ENCODE results near the gene KLHL22. TPM values are rescaled to one million over a fixed set of nuclear protein-coding genes. Genes with fewer than 3 reads are reported as not detected.

KLHL22 gene
- total and polyA plus RNA-seq, 4 donors: 2.0 to 20.3 (median 8.7) TPM

DNA sequence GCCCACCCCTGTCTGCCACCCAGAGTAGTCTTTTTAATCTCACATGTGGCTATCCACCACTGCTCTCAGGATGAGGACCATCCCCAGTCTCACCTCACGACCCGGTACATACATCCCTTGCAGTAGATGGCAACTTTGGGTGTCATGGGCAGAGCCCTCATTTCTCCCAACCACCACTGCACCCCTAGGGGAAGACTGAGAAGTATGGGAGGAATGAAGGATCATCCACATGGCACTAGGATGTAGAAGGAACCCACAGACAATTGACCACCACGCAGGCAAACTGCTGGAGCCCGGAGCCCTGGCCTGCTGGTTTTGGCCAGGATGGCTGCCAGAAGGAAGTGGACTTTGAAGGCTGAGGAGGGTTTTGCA, 56.1 kb downstream of the KLHL22 start:
- no peaks in the 10 kb centered on the region for H3K27me3 ChIP-seq (ENCODE audit: control insufficient read depth in 4 of 4, insufficient read depth in 4 of 4, low read length in 3 of 4)
- H3K36me3 ChIP-seq (ENCODE audit: control insufficient read depth in 4 of 4, insufficient read depth in 3 of 4, low read depth in 1 of 4, low read length in 3 of 4): peaks cover 0 to 18% (median 7%) of the 10 kb centered on the region in 4 donors
- TF ChIP-seq FOXA1 (IDR thresholded peaks at IDR 0.05): no peak
- TF ChIP-seq, protein P1, sequence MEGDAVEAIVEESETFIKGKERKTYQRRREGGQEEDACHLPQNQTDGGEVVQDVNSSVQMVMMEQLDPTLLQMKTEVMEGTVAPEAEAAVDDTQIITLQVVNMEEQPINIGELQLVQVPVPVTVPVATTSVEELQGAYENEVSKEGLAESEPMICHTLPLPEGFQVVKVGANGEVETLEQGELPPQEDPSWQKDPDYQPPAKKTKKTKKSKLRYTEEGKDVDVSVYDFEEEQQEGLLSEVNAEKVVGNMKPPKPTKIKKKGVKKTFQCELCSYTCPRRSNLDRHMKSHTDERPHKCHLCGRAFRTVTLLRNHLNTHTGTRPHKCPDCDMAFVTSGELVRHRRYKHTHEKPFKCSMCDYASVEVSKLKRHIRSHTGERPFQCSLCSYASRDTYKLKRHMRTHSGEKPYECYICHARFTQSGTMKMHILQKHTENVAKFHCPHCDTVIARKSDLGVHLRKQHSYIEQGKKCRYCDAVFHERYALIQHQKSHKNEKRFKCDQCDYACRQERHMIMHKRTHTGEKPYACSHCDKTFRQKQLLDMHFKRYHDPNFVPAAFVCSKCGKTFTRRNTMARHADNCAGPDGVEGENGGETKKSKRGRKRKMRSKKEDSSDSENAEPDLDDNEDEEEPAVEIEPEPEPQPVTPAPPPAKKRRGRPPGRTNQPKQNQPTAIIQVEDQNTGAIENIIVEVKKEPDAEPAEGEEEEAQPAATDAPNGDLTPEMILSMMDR (IDR thresholded peaks at IDR 0.05; ENCODE audit: low read depth, low read length, missing input control): no peak
- TF ChIP-seq HNF4G (IDR thresholded peaks at IDR 0.05): no peak
- no peak for TF ChIP-seq EGR1 (IDR thresholded peaks at IDR 0.05; ENCODE audit: low read depth in 2 of 2)
- no peak for TF ChIP-seq JUND (IDR thresholded peaks at IDR 0.05)
- no peak for TF ChIP-seq HNF4A (conservative IDR thresholded peaks at IDR 0.05)
- TF ChIP-seq, protein P2, sequence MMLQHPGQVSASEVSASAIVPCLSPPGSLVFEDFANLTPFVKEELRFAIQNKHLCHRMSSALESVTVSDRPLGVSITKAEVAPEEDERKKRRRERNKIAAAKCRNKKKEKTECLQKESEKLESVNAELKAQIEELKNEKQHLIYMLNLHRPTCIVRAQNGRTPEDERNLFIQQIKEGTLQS (IDR thresholded peaks at IDR 0.05): no peak
- TF ChIP-seq NR2F2 (IDR thresholded peaks at IDR 0.05): no peak
- TF ChIP-seq SP1 (IDR thresholded peaks at IDR 0.05): no peak
- no peak for TF ChIP-seq TAF1 (conservative IDR thresholded peaks at IDR 0.05)
- TF ChIP-seq, protein P3, sequence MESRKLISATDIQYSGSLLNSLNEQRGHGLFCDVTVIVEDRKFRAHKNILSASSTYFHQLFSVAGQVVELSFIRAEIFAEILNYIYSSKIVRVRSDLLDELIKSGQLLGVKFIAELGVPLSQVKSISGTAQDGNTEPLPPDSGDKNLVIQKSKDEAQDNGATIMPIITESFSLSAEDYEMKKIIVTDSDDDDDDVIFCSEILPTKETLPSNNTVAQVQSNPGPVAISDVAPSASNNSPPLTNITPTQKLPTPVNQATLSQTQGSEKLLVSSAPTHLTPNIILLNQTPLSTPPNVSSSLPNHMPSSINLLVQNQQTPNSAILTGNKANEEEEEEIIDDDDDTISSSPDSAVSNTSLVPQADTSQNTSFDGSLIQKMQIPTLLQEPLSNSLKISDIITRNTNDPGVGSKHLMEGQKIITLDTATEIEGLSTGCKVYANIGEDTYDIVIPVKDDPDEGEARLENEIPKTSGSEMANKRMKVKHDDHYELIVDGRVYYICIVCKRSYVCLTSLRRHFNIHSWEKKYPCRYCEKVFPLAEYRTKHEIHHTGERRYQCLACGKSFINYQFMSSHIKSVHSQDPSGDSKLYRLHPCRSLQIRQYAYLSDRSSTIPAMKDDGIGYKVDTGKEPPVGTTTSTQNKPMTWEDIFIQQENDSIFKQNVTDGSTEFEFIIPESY (IDR thresholded peaks at IDR 0.05): no peak
- TF ChIP-seq YY1 (IDR thresholded peaks at IDR 0.05): no peak
- no peak for TF ChIP-seq GABPA (IDR thresholded peaks at IDR 0.05 in 1 of 2, conservative IDR thresholded peaks at IDR 0.05 in 1 of 2)
- TF ChIP-seq RXRA (IDR thresholded peaks at IDR 0.05): no peak
- no peak for TF ChIP-seq FOXA2 (IDR thresholded peaks at IDR 0.05)
- no peak overlapping the region for H3K4me3 ChIP-seq (ENCODE audit: low read depth in 1 of 3, low read length in 3 of 3)
- no peaks in the 10 kb centered on the region for H3K9me3 ChIP-seq (ENCODE audit: control insufficient read depth in 4 of 4, low read length in 3 of 4)
- 94% methylated on average over 4 of the region's 4 CpGs for WGBS
- no peak overlapping the region for H3K9ac ChIP-seq (ENCODE audit: low read depth in 1 of 2, low read length in 2 of 2)
- no peak for DNase-seq (ENCODE audit: low spot score)
- H3K27ac ChIP-seq (ENCODE audit: low read depth in 1 of 2, low read length in 2 of 2): no peak overlapping the region
- H3K4me1 ChIP-seq (ENCODE audit: control insufficient read depth in 4 of 4, insufficient read depth in 4 of 4, low read length in 3 of 4): peaks cover 2 to 25% (median 13%) of the 10 kb centered on the region in 4 donors

DNA sequence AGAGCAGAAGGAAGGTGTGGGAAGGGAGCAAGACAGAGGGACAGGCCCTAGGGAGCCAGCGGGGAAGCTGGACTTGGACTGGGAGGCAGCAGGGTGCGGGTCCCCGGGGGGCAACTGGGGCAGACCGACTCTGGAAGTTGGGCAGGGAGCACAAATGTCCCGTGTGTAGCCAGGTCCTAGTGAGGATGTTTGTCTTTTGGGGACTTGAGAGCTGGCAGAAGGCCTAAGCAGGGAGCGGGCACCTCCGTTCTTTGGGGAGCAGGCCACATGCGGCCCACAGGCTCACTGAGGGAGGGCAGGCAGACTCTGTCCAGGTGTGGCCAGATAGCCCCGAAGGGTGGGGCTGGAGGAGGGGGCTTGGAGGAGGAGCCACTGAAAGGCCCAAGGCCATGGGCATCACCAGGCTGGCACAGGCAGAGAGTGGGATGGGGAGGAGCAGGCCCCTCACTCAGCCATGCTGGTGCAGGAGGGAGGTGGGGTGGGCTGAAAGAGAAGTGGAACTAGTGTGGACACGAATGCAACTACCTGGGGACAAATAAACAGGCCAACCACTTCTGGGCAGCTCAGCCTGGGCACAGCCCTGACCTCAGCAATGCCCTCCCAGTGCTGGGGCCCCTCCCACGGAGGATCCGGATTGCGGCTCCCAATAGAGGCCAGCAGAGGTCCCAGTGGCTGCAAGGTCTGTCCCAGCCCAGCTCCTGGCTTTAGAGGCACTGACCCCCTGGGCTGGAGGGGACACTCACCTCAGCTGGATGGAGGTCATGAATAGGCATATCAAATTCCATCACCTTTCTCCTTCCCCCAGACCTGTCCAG, 56.7 kb downstream of the KLHL22 start:
- Histone ChIP-seq H3K9me3 (ENCODE audit: control insufficient read depth in 4 of 4, low read length in 3 of 4) (no peaks in the 10 kb centered on the region), H3K4me1 (ENCODE audit: control insufficient read depth in 4 of 4, insufficient read depth in 4 of 4, low read length in 3 of 4) (peaks cover 2 to 25% (median 13%) of the 10 kb centered on the region in 4 donors), H3K4me3 (ENCODE audit: low read depth in 1 of 3, low read length in 3 of 3) (no peak overlapping the region), H3K36me3 (ENCODE audit: control insufficient read depth in 4 of 4, insufficient read depth in 3 of 4, low read depth in 1 of 4, low read length in 3 of 4) (peaks cover 0 to 12% (median 4%) of the 10 kb centered on the region in 4 donors), H3K27me3 (ENCODE audit: control insufficient read depth in 4 of 4, insufficient read depth in 4 of 4, low read length in 3 of 4) (no peaks in the 10 kb centered on the region), H3K27ac (ENCODE audit: low read depth in 1 of 2, low read length in 2 of 2) (no peak overlapping the region), H3K9ac (ENCODE audit: low read depth in 1 of 2, low read length in 2 of 2) (no peak overlapping the region)
- TF ChIP-seq, protein P2 (IDR thresholded peaks at IDR 0.05): no peak
- no peak for DNase-seq (ENCODE audit: low spot score)
- WGBS: 68% methylated on average over 13 of the region's 13 CpGs

Data from liver (tissue), 9 donors.